IMR-90 (cell line): ENCODE measurements around the gene SEC22A. TPM values are rescaled to one million over a fixed set of nuclear protein-coding genes. Genes with fewer than 3 reads are reported as not detected.

ENCODE experiments used
- ATAC-seq: fragments of 200-7000 bp; cut with Tn5 transposase; 2 replicates; pipeline ENCODE4 v1.9.1; 2020; ENCODE audit warnings: low read depth, mild to moderate bottlenecking, moderate library complexity
- BruUV-seq: library from RNA; stranded (reverse); fragments of 400-500 nt; replicated peaks from 2 replicates; lab custom pipeline; 2021; lab: Mats Ljungman, UMichigan
- CTCF ChIA-PET: fragments of 300-600 bp; formaldehyde crosslinking; extraction: SDS; loops from one replicate; lab custom pipeline; 2021; ENCODE audit warnings: antibody characterized with exemption; lab: Yijun Ruan, JAX
- POLR2A ChIA-PET: fragments of 300-600 bp; sonication (Branson Sonifier 250); formaldehyde crosslinking; loops from one replicate; lab custom pipeline; 2022; ENCODE audit warnings: antibody characterized with exemption; ENCODE audit not compliant: unreplicated experiment; lab: Charles Lee
- DNase-seq: peaks from one replicate; pipeline ENCODE4 v3.0.0; 2013
- H2AFZ ChIP-seq: replicated peaks from 2 replicates; pipeline ENCODE3; 2013; ENCODE audit warnings: low read length, mild to moderate bottlenecking; ENCODE audit not compliant: poor library complexity
- H2AK5ac ChIP-seq: 2 replicates; pipeline ENCODE4 v1.6.1; 2013; ENCODE audit warnings: low read depth, low read length, inconsistent platforms
- H2AK9ac ChIP-seq: replicated peaks from 2 replicates; pipeline ENCODE3; 2013; ENCODE audit warnings: mild to moderate bottlenecking, low read depth, low read length, moderate library complexity; ENCODE audit not compliant: poor library complexity
- H2BK120ac ChIP-seq: 2 replicates; pipeline ENCODE4 v1.6.1; 2013; ENCODE audit warnings: low read depth, low read length, inconsistent platforms
- H2BK15ac ChIP-seq: 3 replicates; pipeline ENCODE4 v1.6.1; 2013; ENCODE audit warnings: low read depth, low read length, inconsistent platforms
- H2BK20ac ChIP-seq: 2 replicates; pipeline ENCODE4 v1.6.1; 2013; ENCODE audit warnings: low read depth, mild to moderate bottlenecking, inconsistent platforms, low read length, moderate library complexity
- H2BK5ac ChIP-seq: 2 replicates; pipeline ENCODE4 v1.6.1; 2013; ENCODE audit warnings: mild to moderate bottlenecking, low read depth, low read length, inconsistent platforms; ENCODE audit not compliant: poor library complexity, severe bottlenecking
- H3K14ac ChIP-seq: replicated peaks from 2 replicates; pipeline ENCODE4 v1.6.1; 2013; ENCODE audit warnings: low read depth, low read length, inconsistent platforms
- H3K18ac ChIP-seq: 2 replicates; pipeline ENCODE4 v1.6.1; 2013; ENCODE audit warnings: low read depth, low read length, control low read depth
- H3K23ac ChIP-seq: 2 replicates; pipeline ENCODE4 v1.6.1; 2013; ENCODE audit warnings: low read depth, low read length, inconsistent platforms
- H3K27ac ChIP-seq: 2 replicates; pipeline ENCODE4 v1.5.1; 2013; ENCODE audit warnings: mild to moderate bottlenecking, control low read depth, low read length; ENCODE audit not compliant: insufficient read depth
- H3K27me3 ChIP-seq: 2 replicates; pipeline ENCODE4 v1.6.1; 2013; ENCODE audit warnings: low read length; ENCODE audit not compliant: control insufficient read depth, insufficient read depth
- H3K36me3 ChIP-seq: 2 replicates; pipeline ENCODE4 v1.6.1; 2013; ENCODE audit warnings: low read length, mixed read lengths; ENCODE audit not compliant: control insufficient read depth, insufficient read depth
- H3K4ac ChIP-seq: 2 replicates; pipeline ENCODE4 v1.6.1; 2013; ENCODE audit warnings: low read depth, low read length, inconsistent platforms
- H3K4me1 ChIP-seq: 2 replicates; pipeline ENCODE4 v1.6.1; 2013; ENCODE audit warnings: low read length, mixed read lengths; ENCODE audit not compliant: control insufficient read depth, insufficient read depth
- H3K4me2 ChIP-seq: 2 replicates; pipeline ENCODE4 v1.6.1; 2013; ENCODE audit warnings: low read depth, mild to moderate bottlenecking, control low read depth, low read length, moderate library complexity
- H3K4me3 ChIP-seq: 2 replicates; pipeline ENCODE4 v1.5.1; 2013; ENCODE audit warnings: low read depth, mild to moderate bottlenecking, control low read depth, low read length, moderate library complexity; ENCODE audit not compliant: insufficient read depth
- H3K56ac ChIP-seq: 2 replicates; pipeline ENCODE4 v1.6.1; 2013; ENCODE audit warnings: low read length, inconsistent platforms; ENCODE audit not compliant: insufficient read depth; ENCODE audit errors: extremely low read depth
- H3K79me1 ChIP-seq, 2 experiments: 2 replicates each; pipeline ENCODE4 v1.6.1; 2013; ENCODE audit warnings: low read length in 2 of 2, inconsistent platforms in 1 of 2, low read depth in 1 of 2
- H3K9ac ChIP-seq: 2 replicates; pipeline ENCODE4 v1.6.1; 2013; ENCODE audit warnings: low read depth, low read length, control low read depth
- H3K9me1 ChIP-seq: 2 replicates; pipeline ENCODE4 v1.6.1; 2013; ENCODE audit warnings: low read length, inconsistent platforms; ENCODE audit not compliant: insufficient read depth
- H3K9me3 ChIP-seq: 2 replicates; pipeline ENCODE4 v1.6.1; 2013; ENCODE audit warnings: low read length; ENCODE audit not compliant: control insufficient read depth, insufficient read depth
- H4K20me1 ChIP-seq: 2 replicates; pipeline ENCODE4 v1.6.1; 2013; ENCODE audit warnings: low read length, inconsistent platforms; ENCODE audit not compliant: insufficient read depth
- H4K5ac ChIP-seq: 2 replicates; pipeline ENCODE4 v1.6.1; 2013; ENCODE audit warnings: mild to moderate bottlenecking, low read depth, low read length, control low read depth
- H4K8ac ChIP-seq, 2 experiments: 2 replicates each; pipeline ENCODE4 v1.6.1; 2013; ENCODE audit warnings: low read depth in 2 of 2, low read length in 2 of 2, control low read depth in 1 of 2, inconsistent platforms in 1 of 2
- H4K91ac ChIP-seq: 2 replicates; pipeline ENCODE4 v1.6.1; 2013; ENCODE audit warnings: low read depth, low read length, inconsistent platforms; ENCODE audit not compliant: insufficient read depth
- BHLHE40 ChIP-seq: fragments of 150-350 bp; IDR thresholded peaks from 2 replicates; pipeline ENCODE4 v1.6.1; 2016; ENCODE audit warnings: mild to moderate bottlenecking, low read depth, low read length
- CEBPB ChIP-seq: IDR thresholded peaks from 2 replicates; pipeline ENCODE4 v1.6.1; 2012; ENCODE audit warnings: low read depth, low read length, improper control_type of control experiment
- CHD1 ChIP-seq: IDR thresholded peaks from 2 replicates; pipeline ENCODE4 v1.6.1; 2012; ENCODE audit warnings: low read depth, low read length, improper control_type of control experiment
- FOS ChIP-seq: fragments of 150-350 bp; IDR thresholded peaks from 2 replicates; pipeline ENCODE4 v1.6.1; 2016; ENCODE audit warnings: low read depth, low read length
- MAFK ChIP-seq: IDR thresholded peaks from 2 replicates; pipeline ENCODE4 v1.6.1; 2012; ENCODE audit warnings: low read depth, low read length, improper control_type of control experiment
- MAZ ChIP-seq: IDR thresholded peaks from 2 replicates; pipeline ENCODE4 v1.6.1; 2012; ENCODE audit warnings: low read depth, mild to moderate bottlenecking, low read length, improper control_type of control experiment, moderate library complexity, borderline replicate concordance
- MXI1 ChIP-seq: IDR thresholded peaks from 2 replicates; pipeline ENCODE4 v1.6.1; 2012; ENCODE audit warnings: low read depth, mild to moderate bottlenecking, low read length, moderate library complexity, borderline replicate concordance
- NFE2L2 ChIP-seq: fragments of 150-350 bp; IDR thresholded peaks from 2 replicates; pipeline ENCODE4 v1.6.1; 2016; ENCODE audit warnings: low read depth, mild to moderate bottlenecking, low read length
- POLR2A ChIP-seq: IDR thresholded peaks from 2 replicates; pipeline ENCODE4 v1.6.1; 2012; ENCODE audit warnings: mild to moderate bottlenecking, low read depth, low read length
- RAD21 ChIP-seq: IDR thresholded peaks from 2 replicates; pipeline ENCODE4 v1.6.1; 2012; ENCODE audit warnings: low read length, improper control_type of control experiment
- RCOR1 ChIP-seq: IDR thresholded peaks from 2 replicates; pipeline ENCODE4 v1.6.1; 2012; ENCODE audit warnings: mild to moderate bottlenecking, low read length, improper control_type of control experiment; ENCODE audit not compliant: insufficient replicate concordance
- RFX5 ChIP-seq: IDR thresholded peaks from 2 replicates; pipeline ENCODE4 v1.8.0; 2012; ENCODE audit warnings: low read depth, mild to moderate bottlenecking, low read length, moderate library complexity
- SMC3 ChIP-seq: fragments of 150-350 bp; IDR thresholded peaks from 2 replicates; pipeline ENCODE4 v1.6.1; 2016; ENCODE audit warnings: low read depth, mild to moderate bottlenecking, antibody characterized with exemption, low read length, moderate library complexity
- WGBS, 2 experiments: methylation state at CpG; one replicate each; pipeline versions ENCODE4 v1.1.5 to v1.1.7; 2013; ENCODE audit warnings: missing lambda C conversion rate in 2 of 2; ENCODE audit not compliant: insufficient read length in 1 of 2; ENCODE audit errors: extremely low coverage in 2 of 2; 5-methylcytosine and 5-hydroxymethylcytosine counted together
- dilution Hi-C: fragments of 300-500 bp; cut with HindIII; formaldehyde crosslinking; loops from one replicate; pipeline ENCODE4 v1.14.3; 2018; ENCODE audit warnings: low sequenced_read_pairs; ENCODE audit not compliant: unreplicated experiment
- in situ Hi-C: fragments of 300-500 bp; cut with MboI; formaldehyde crosslinking; loops from 3 replicates; pipeline ENCODE4 v1.14.3; 2019; ENCODE audit warnings: low sequenced_read_pairs, inconsistent platforms, mixed read lengths
- intact Hi-C: fragments of 100-400 bp; cut with micrococcal nuclease; formaldehyde crosslinking; loops from 2 replicates; pipeline ENCODE4 v1.10.0; 2022
- polyA plus RNA-seq, 3 experiments: library from polyadenylated mRNA; depleted of rRNA; stranded (reverse); fragments of >200 nt; gene quantifications; 2 replicates each; pipeline ENCODE4 v1.2.3, GENCODE V29; 2012; ENCODE audit warnings: low replicate concordance in 1 of 3
- total RNA-seq: library from RNA; depleted of rRNA; stranded (reverse); fragments of >200 nt; gene quantifications from 2 replicates; pipeline ENCODE4 v1.2.3, GENCODE V29; 2012
- TF ChIP-seq, protein P1 (sequence below): conservative IDR thresholded peaks from 2 replicates; pipeline ENCODE4 v1.5.1; 2012; ENCODE audit warnings: mild to moderate bottlenecking, low read depth, low read length, improper control_type of control experiment
- TF ChIP-seq, protein P2 (sequence below): fragments of 150-350 bp; IDR thresholded peaks from 2 replicates; pipeline ENCODE4 v1.6.1; 2016; ENCODE audit warnings: low read depth, mild to moderate bottlenecking, low read length, moderate library complexity, borderline replicate concordance
- TF ChIP-seq, protein P3 (sequence below): fragments of 150-350 bp; IDR thresholded peaks from 2 replicates; pipeline ENCODE4 v1.6.1; 2017; ENCODE audit warnings: mild to moderate bottlenecking, antibody characterized with exemption, low read length, low read depth

SEC22A gene
- total and polyA plus RNA-seq, 2 of the 4 experiments (the other 2 are of a cell fraction): 17.5 to 36.0 TPM

DNA sequence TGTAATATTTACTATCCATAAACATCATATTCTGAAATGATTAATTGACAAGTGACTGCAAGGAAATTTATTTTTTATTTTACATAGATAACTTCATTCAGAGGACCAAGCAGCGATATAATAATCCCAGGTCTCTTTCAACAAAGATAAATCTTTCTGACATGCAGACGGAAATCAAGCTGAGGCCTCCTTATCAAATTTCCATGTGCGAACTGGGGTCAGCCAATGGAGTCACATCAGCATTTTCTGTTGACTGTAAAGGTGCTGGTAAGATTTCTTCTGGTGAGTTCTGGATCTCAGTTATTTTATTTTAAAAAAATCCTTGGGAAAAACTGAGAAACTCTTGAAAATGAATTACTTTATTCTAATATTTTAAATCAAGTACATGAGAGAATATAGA lies 23.3 kb downstream of the SEC22A start:
- Histone ChIP-seq H3K27ac (no peak overlapping the region), H3K4me2 (no peak overlapping the region), H3K9me3 (peaks cover 13% of the 10 kb centered on the region), H3K9me1 (no peaks in the 10 kb centered on the region), H2BK120ac (no peak overlapping the region), H4K8ac (no peak overlapping the region), H2AK5ac (no peak overlapping the region), H2AK9ac (no peak overlapping the region), H3K23ac (no peak overlapping the region), H3K9ac (no peak overlapping the region), H2AFZ (no peak overlapping the region), H3K4me3 (no peak overlapping the region), H3K18ac (no peak overlapping the region), H4K20me1 (no peaks in the 10 kb centered on the region), H4K91ac (no peak overlapping the region), H2BK5ac (no peak overlapping the region), H3K36me3 (peaks cover 7% of the 10 kb centered on the region), H4K5ac (no peak overlapping the region), H3K14ac (no peak overlapping the region), H3K79me1 (peaks cover 0 to 8% of the 10 kb centered on the region in 2 experiments; a peak in 3 of 4 replicates), H3K4me1 (no peaks in the 10 kb centered on the region; the same call in 1 of the 2 replicates), H3K27me3 (no peaks in the 10 kb centered on the region), H3K4ac (no peak overlapping the region), H3K56ac (no peak overlapping the region), H2BK15ac (no peak overlapping the region), H2BK20ac (no peak overlapping the region)
- intact Hi-C loops (no loop called here), in situ Hi-C loops (no loop called here), dilution Hi-C loops (no loop called here)
- POLR2A ChIA-PET: no interaction called here
- CTCF ChIA-PET: no interaction called here
- no peak for TF ChIP-seq RAD21
- TF ChIP-seq MAZ: no peak
- no peak for TF ChIP-seq MXI1
- no peak for TF ChIP-seq NFE2L2
- TF ChIP-seq POLR2A: no peak
- TF ChIP-seq, protein P1, sequence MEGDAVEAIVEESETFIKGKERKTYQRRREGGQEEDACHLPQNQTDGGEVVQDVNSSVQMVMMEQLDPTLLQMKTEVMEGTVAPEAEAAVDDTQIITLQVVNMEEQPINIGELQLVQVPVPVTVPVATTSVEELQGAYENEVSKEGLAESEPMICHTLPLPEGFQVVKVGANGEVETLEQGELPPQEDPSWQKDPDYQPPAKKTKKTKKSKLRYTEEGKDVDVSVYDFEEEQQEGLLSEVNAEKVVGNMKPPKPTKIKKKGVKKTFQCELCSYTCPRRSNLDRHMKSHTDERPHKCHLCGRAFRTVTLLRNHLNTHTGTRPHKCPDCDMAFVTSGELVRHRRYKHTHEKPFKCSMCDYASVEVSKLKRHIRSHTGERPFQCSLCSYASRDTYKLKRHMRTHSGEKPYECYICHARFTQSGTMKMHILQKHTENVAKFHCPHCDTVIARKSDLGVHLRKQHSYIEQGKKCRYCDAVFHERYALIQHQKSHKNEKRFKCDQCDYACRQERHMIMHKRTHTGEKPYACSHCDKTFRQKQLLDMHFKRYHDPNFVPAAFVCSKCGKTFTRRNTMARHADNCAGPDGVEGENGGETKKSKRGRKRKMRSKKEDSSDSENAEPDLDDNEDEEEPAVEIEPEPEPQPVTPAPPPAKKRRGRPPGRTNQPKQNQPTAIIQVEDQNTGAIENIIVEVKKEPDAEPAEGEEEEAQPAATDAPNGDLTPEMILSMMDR: no peak
- no peak for TF ChIP-seq BHLHE40
- TF ChIP-seq MAFK: no peak
- no peak for TF ChIP-seq FOS
- TF ChIP-seq, protein P2, sequence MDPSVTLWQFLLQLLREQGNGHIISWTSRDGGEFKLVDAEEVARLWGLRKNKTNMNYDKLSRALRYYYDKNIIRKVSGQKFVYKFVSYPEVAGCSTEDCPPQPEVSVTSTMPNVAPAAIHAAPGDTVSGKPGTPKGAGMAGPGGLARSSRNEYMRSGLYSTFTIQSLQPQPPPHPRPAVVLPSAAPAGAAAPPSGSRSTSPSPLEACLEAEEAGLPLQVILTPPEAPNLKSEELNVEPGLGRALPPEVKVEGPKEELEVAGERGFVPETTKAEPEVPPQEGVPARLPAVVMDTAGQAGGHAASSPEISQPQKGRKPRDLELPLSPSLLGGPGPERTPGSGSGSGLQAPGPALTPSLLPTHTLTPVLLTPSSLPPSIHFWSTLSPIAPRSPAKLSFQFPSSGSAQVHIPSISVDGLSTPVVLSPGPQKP: no peak
- no peak for TF ChIP-seq CEBPB
- TF ChIP-seq, protein P3, sequence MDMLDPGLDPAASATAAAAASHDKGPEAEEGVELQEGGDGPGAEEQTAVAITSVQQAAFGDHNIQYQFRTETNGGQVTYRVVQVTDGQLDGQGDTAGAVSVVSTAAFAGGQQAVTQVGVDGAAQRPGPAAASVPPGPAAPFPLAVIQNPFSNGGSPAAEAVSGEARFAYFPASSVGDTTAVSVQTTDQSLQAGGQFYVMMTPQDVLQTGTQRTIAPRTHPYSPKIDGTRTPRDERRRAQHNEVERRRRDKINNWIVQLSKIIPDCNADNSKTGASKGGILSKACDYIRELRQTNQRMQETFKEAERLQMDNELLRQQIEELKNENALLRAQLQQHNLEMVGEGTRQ: no peak
- TF ChIP-seq SMC3: no peak
- TF ChIP-seq CHD1: no peak
- TF ChIP-seq RFX5: no peak
- TF ChIP-seq RCOR1: no peak
- no TSS peak for BruUV-seq
- ATAC-seq (no peak), DNase-seq (no peak)
- WGBS, 2 experiments: no CpG with 5 or more reads among the region's 3 CpGs
